Upper lobe of left lung (tissue), 4 donors: ENCODE results near the gene SERGEF.

Experiments
- EP300 ChIP-seq, 4 donors: sonication (generic); formaldehyde crosslinking; IDR thresholded peaks; one replicate each; pipeline ENCODE4 v1.5.1; 2017; ENCODE audit warnings: antibody characterized with exemption in 4 of 4, control low read depth in 2 of 4
- POLR2A ChIP-seq, 4 donors: fragments of 450-650 bp; IDR thresholded peaks; one replicate each; pipeline ENCODE4 v1.5.1; 2016 to 2017; ENCODE audit warnings: antibody characterized with exemption in 4 of 4, mild to moderate bottlenecking in 2 of 4
- POLR2AphosphoS5 ChIP-seq, 2 donors: sonication (generic); formaldehyde crosslinking; IDR thresholded peaks; one replicate each; pipeline ENCODE4 v1.5.1; 2017; ENCODE audit warnings: antibody characterized with exemption in 2 of 2
- TF ChIP-seq, protein P1 (sequence below), 6 experiments: fragments of 450-650 bp in 4 of 6; fragments of 200-600 bp in 2 of 6; sonication (generic) in 2 of 6; IDR thresholded peaks; one replicate each; pipeline ENCODE4 v1.5.1; 2016 to 2019; ENCODE audit warnings: antibody characterized with exemption in 6 of 6

DNA sequence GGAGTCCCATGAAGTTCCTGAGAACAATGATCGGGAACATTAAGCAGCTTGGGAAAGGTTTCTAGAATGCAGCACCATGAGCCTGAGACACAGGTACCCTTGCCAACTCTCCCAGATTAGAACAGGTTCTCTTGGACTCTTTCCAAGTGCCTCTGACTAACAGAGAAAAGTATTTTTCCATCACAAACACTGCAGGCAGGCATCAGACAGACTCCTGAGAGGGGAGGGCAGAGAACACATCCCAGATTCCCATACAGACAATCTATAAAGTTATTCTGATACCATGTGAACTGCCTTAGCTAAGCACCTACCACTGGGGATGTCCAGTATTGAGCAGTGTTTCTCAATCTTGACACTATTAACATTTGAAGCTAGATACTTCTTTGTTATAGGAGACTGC, 27.3 kb downstream of the SERGEF start:
- TF ChIP-seq POLR2A (IDR thresholded peaks at IDR 0.05) (no peak), POLR2AphosphoS5 (IDR thresholded peaks at IDR 0.05) (no peak), EP300 (IDR thresholded peaks at IDR 0.05) (no peak)
- TF ChIP-seq, protein P1, sequence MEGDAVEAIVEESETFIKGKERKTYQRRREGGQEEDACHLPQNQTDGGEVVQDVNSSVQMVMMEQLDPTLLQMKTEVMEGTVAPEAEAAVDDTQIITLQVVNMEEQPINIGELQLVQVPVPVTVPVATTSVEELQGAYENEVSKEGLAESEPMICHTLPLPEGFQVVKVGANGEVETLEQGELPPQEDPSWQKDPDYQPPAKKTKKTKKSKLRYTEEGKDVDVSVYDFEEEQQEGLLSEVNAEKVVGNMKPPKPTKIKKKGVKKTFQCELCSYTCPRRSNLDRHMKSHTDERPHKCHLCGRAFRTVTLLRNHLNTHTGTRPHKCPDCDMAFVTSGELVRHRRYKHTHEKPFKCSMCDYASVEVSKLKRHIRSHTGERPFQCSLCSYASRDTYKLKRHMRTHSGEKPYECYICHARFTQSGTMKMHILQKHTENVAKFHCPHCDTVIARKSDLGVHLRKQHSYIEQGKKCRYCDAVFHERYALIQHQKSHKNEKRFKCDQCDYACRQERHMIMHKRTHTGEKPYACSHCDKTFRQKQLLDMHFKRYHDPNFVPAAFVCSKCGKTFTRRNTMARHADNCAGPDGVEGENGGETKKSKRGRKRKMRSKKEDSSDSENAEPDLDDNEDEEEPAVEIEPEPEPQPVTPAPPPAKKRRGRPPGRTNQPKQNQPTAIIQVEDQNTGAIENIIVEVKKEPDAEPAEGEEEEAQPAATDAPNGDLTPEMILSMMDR (IDR thresholded peaks at IDR 0.05) = no peak
